Activated CD4-positive, alpha-beta T cell treated with anti-CD3 and anti-CD28 coated beads, Interleukin-2, Interleukin-4, amounts not matched to agents 100 ng/mL and 50 ng/mL, durations not matched to agents 16 hours and 8 hours (primary cell): Measurements from ENCODE around the gene MYMX.
"Not testable (repeated sequence)": the region's sequence is repeated elsewhere in the genome, so short reads cannot be mapped to it uniquely, and the experiment has no call there.

Source experiments
- DNase-seq: peaks from one replicate; pipeline ENCODE4 v3.0.0-alpha.2; 2020; ENCODE audit warnings: low spot score

MYMX gene

GRCh38 chr6:44219815-44220784, 3.4 kb downstream of the MYMX start:
- no peak for DNase-seq

- no peak for DNase-seq
Measured at GRCh38 chr6:44220913-44221290, 4.2 kb downstream of the MYMX start.

- DNase-seq = peak; percentile 79
Measured at GRCh38 chr6:44221291-44221960, 4.7 kb downstream of the MYMX start.

GRCh38 chr6:44221961-44222335, 5.2 kb downstream of the MYMX start:
- DNase-seq = no peak

- no peak for DNase-seq
Measured at GRCh38 chr6:44222486-44223318, 6.0 kb downstream of the MYMX start.

- peak; percentile 85 for DNase-seq
Measured at GRCh38 chr6:44223319-44224028, 6.7 kb downstream of the MYMX start, which contains the start of gene SLC29A1. Gene SLC29A1, plus strand, starts transcription at chr6:44223595. Its CDS starts 3,719 bp downstream, at chr6:44227314.

- peak; percentile 30 for DNase-seq
Measured at GRCh38 chr6:44224029-44224964, 7.6 kb downstream of the MYMX start.

GRCh38 chr6:44224965-44225305, 8.2 kb downstream of the MYMX start:
- no peak for DNase-seq

GRCh38 chr6:44225579-44226325, 9.0 kb downstream of the MYMX start:
- no peak for DNase-seq

GRCh38 chr6:44226368-44227147, 9.8 kb downstream of the MYMX start:
- no peak for DNase-seq

GRCh38 chr6:44227148-44227793, 10.5 kb downstream of the MYMX start:
- no peak for DNase-seq

- DNase-seq = no peak
Measured at GRCh38 chr6:44228031-44228430, 11.3 kb downstream of the MYMX start.

GRCh38 chr6:44228433-44228832, 11.7 kb downstream of the MYMX start:
- DNase-seq = no peak

- DNase-seq = no peak
Measured at GRCh38 chr6:44228836-44229235, 12.1 kb downstream of the MYMX start.

- DNase-seq = no peak
Measured at GRCh38 chr6:44229376-44230033, 12.8 kb downstream of the MYMX start.

- no peak for DNase-seq
Measured at GRCh38 chr6:44230034-44230675, 13.4 kb downstream of the MYMX start.

- DNase-seq = not testable (repeated sequence)
Measured at GRCh38 chr6:44231426-44231825, 14.7 kb downstream of the MYMX start.
